ENCODE measurements around the gene ERAP2.

DNA sequence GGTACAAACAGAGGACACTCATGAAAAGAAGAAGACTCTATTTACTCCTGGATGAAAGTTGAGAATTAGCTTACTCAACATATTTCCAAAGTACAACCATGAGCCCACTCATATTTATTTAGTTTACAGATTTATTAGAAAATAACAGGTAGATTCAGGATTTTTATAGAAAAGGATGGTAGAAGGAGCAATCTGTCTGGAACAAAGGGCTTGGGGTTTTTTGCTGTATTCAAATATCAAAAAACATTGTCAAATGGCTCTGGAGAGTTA lies 7.0 kb upstream of the ERAP2 start:
- TF ChIP-seq CTCF (IDR thresholded peaks at IDR 0.05), result no peak
- no peak for TF ChIP-seq EP300 (IDR thresholded peaks at IDR 0.05)
- no peak for TF ChIP-seq POLR2A (IDR thresholded peaks at IDR 0.05)
- no peak for TF ChIP-seq POLR2AphosphoS5 (IDR thresholded peaks at IDR 0.05)
